HG02840 (cell line): ENCODE data around the gene IGF2BP2.
"Not testable (repeated sequence)": the region's sequence is repeated elsewhere in the genome, so short reads cannot be mapped to it uniquely, and the experiment has no call there.

Experiments
- ATAC-seq: cut with Tn5 transposase; IDR thresholded peaks from one replicate; pipeline ENCODE4 v1.9.1; 2021; ENCODE audit warnings: mild to moderate bottlenecking, moderate library complexity, moderate number of reproducible peaks; ENCODE audit not compliant: unreplicated experiment, low FRiP score

Gene IGF2BP2

GRCh38 chr3:185649414-185649813 lies 175.4 kb downstream of the IGF2BP2 start:
- ATAC-seq: no peak

GRCh38 chr3:185648396-185648795 lies 176.4 kb downstream of the IGF2BP2 start:
- no peak for ATAC-seq

GRCh38 chr3:185647880-185648210 lies 177.0 kb downstream of the IGF2BP2 start:
- ATAC-seq: no peak

GRCh38 chr3:185647134-185647879 lies 177.5 kb downstream of the IGF2BP2 start:
- no peak for ATAC-seq

- ATAC-seq: no peak
Measured at GRCh38 chr3:185646382-185647133, 178.3 kb downstream of the IGF2BP2 start.

- no peak for ATAC-seq
Measured at GRCh38 chr3:185645596-185646381, 179.1 kb downstream of the IGF2BP2 start.

- ATAC-seq: not testable (repeated sequence)
Measured at GRCh38 chr3:185645191-185645590, 179.7 kb downstream of the IGF2BP2 start.

GRCh38 chr3:185640308-185640707 lies 184.5 kb downstream of the IGF2BP2 start:
- no peak for ATAC-seq

- ATAC-seq: no peak
Measured at GRCh38 chr3:185639632-185640206, 185.1 kb downstream of the IGF2BP2 start.

GRCh38 chr3:185638651-185639050 lies 186.2 kb downstream of the IGF2BP2 start:
- not testable (repeated sequence) for ATAC-seq

- no peak for ATAC-seq
Measured at GRCh38 chr3:185637388-185637787, 187.5 kb downstream of the IGF2BP2 start.

- no peak for ATAC-seq
Measured at GRCh38 chr3:185632996-185633395, 191.8 kb downstream of the IGF2BP2 start.

- no peak for ATAC-seq
Measured at GRCh38 chr3:185631508-185632206, 193.2 kb downstream of the IGF2BP2 start.

- ATAC-seq: no peak
Measured at GRCh38 chr3:185631108-185631507, 193.7 kb downstream of the IGF2BP2 start.

- ATAC-seq: no peak
Measured at GRCh38 chr3:185630182-185630622, 194.6 kb downstream of the IGF2BP2 start.

- no peak for ATAC-seq
Measured at GRCh38 chr3:185629554-185630181, 195.2 kb downstream of the IGF2BP2 start.

- no peak for ATAC-seq
Measured at GRCh38 chr3:185625784-185626183, 199.1 kb downstream of the IGF2BP2 start.

GRCh38 chr3:185623939-185624665 lies 200.7 kb downstream of the IGF2BP2 start:
- no peak for ATAC-seq

GRCh38 chr3:185613016-185613415 lies 211.8 kb downstream of the IGF2BP2 start:
- no peak for ATAC-seq
